Mesenchymal stem cell (in vitro differentiated cells and primary cell): ENCODE data around the gene RGS10.

Experiments used
- DNase-seq: peaks from one replicate; pipeline ENCODE4 v3.0.0-alpha.2; 2013
- H2AFZ ChIP-seq: one replicate; pipeline ENCODE4 v1.6.1; 2013; ENCODE audit warnings: low read depth, mild to moderate bottlenecking, control low read depth, inconsistent platforms, low read length, moderate library complexity
- H2AK5ac ChIP-seq: 2 replicates; pipeline ENCODE4 v1.6.1; 2013; ENCODE audit warnings: low read length, moderate library complexity, mild to moderate bottlenecking, inconsistent platforms; ENCODE audit not compliant: severe bottlenecking
- H2BK120ac ChIP-seq: one replicate; pipeline ENCODE4 v1.6.1; 2013; ENCODE audit warnings: low read depth, mild to moderate bottlenecking, inconsistent platforms, low read length, moderate library complexity
- H2BK12ac ChIP-seq, 2 experiments: one replicate each; pipeline ENCODE4 v1.6.1; 2013; ENCODE audit warnings: inconsistent platforms in 2 of 2, low read length in 2 of 2, mild to moderate bottlenecking in 2 of 2, moderate library complexity in 2 of 2, control low read depth in 1 of 2
- H2BK15ac ChIP-seq: one replicate; pipeline ENCODE4 v1.6.1; 2013; ENCODE audit warnings: mild to moderate bottlenecking, low read depth, inconsistent platforms; ENCODE audit not compliant: poor library complexity, severe bottlenecking
- H2BK5ac ChIP-seq: 2 replicates; pipeline ENCODE4 v1.6.1; 2013; ENCODE audit warnings: low read depth, mild to moderate bottlenecking, low read length, control low read depth, inconsistent platforms; ENCODE audit not compliant: poor library complexity, severe bottlenecking
- H3K14ac ChIP-seq, 2 experiments: one replicate each; pipeline ENCODE4 v1.6.1; 2013; ENCODE audit warnings: inconsistent platforms in 2 of 2, low read length in 2 of 2, control low read depth in 1 of 2, mild to moderate bottlenecking in 1 of 2, moderate library complexity in 1 of 2
- H3K18ac ChIP-seq, 2 experiments: one replicate each; pipeline ENCODE4 v1.6.1; 2013; ENCODE audit warnings: inconsistent platforms in 2 of 2, low read length in 2 of 2, control low read depth in 1 of 2, low read depth in 1 of 2, mild to moderate bottlenecking in 1 of 2
- H3K23ac ChIP-seq, 2 experiments: one replicate each; pipeline ENCODE4 v1.6.1; 2013; ENCODE audit warnings: inconsistent platforms in 2 of 2, low read length in 2 of 2, mild to moderate bottlenecking in 2 of 2, moderate library complexity in 2 of 2, control low read depth in 1 of 2
- H3K27ac ChIP-seq: 2 replicates; pipeline ENCODE4 v1.5.1; 2013; ENCODE audit warnings: mild to moderate bottlenecking, moderate library complexity, low read length, control low read depth, inconsistent platforms; ENCODE audit not compliant: poor library complexity, severe bottlenecking
- H3K27me3 ChIP-seq, 2 experiments: 2 replicates each; pipeline versions ENCODE4 v1.6.1 to v1.7.0; 2013; ENCODE audit warnings: low read length in 2 of 2, mild to moderate bottlenecking in 2 of 2, moderate library complexity in 2 of 2, control low read depth in 1 of 2, inconsistent platforms in 1 of 2; ENCODE audit not compliant: control insufficient read depth in 1 of 2, insufficient read depth in 1 of 2
- H3K36me3 ChIP-seq, 2 experiments: 2 replicates each; pipeline versions ENCODE4 v1.6.1 to v1.7.0; 2013; ENCODE audit warnings: low read length in 2 of 2, control low read depth in 1 of 2, inconsistent platforms in 1 of 2, low read depth in 1 of 2, mild to moderate bottlenecking in 1 of 2; ENCODE audit not compliant: insufficient read depth in 2 of 2, control insufficient read depth in 1 of 2
- H3K4ac ChIP-seq, 2 experiments: one replicate each; pipeline ENCODE4 v1.6.1; 2013; ENCODE audit warnings: inconsistent platforms in 2 of 2, low read length in 2 of 2, mild to moderate bottlenecking in 2 of 2, moderate library complexity in 2 of 2, control low read depth in 1 of 2, low read depth in 1 of 2
- H3K4me1 ChIP-seq: 2 replicates; pipeline ENCODE4 v1.6.1; 2013; ENCODE audit warnings: low read depth, low read length, control low read depth; ENCODE audit not compliant: control insufficient read depth, insufficient read depth
- H3K4me2 ChIP-seq: 2 replicates; pipeline ENCODE4 v1.6.1; 2013; ENCODE audit warnings: low read length, mild to moderate bottlenecking, inconsistent platforms; ENCODE audit not compliant: poor library complexity, severe bottlenecking
- H3K4me3 ChIP-seq, 2 experiments: 2 replicates each; pipeline versions ENCODE4 v1.5.1 to v1.7.0; 2013; ENCODE audit warnings: low read length in 2 of 2, mild to moderate bottlenecking in 2 of 2, control low read depth in 1 of 2, low read depth in 1 of 2; ENCODE audit not compliant: insufficient read depth in 1 of 2
- H3K79me1 ChIP-seq: replicated peaks from 2 replicates; pipeline ENCODE4 v1.6.1; 2013; ENCODE audit warnings: mild to moderate bottlenecking, control low read depth, low read length, inconsistent platforms; ENCODE audit not compliant: poor library complexity, severe bottlenecking
- H3K9ac ChIP-seq: 2 replicates; pipeline ENCODE4 v1.7.0; 2013; ENCODE audit warnings: mild to moderate bottlenecking, low read length, moderate library complexity
- H3K9me3 ChIP-seq: 2 replicates; pipeline ENCODE4 v1.7.0; 2013; ENCODE audit warnings: mild to moderate bottlenecking, low read length; ENCODE audit not compliant: control insufficient read depth
- H4K8ac ChIP-seq: one replicate; pipeline ENCODE4 v1.6.1; 2013; ENCODE audit warnings: inconsistent platforms, mild to moderate bottlenecking, low read length, moderate library complexity
- H4K91ac ChIP-seq: one replicate; pipeline ENCODE4 v1.6.1; 2013; ENCODE audit warnings: mild to moderate bottlenecking, low read length, inconsistent platforms
- WGBS: methylation state at CpG from one replicate; pipeline ENCODE4 v1.1.7; 2013; ENCODE audit warnings: mixed read lengths; 5-methylcytosine and 5-hydroxymethylcytosine counted together

The RGS10 gene

GRCh38 chr10:119522747-119523426, 19.6 kb downstream of the RGS10 start:
- H3K9me3 ChIP-seq: no peaks in the 10 kb centered on the region
- H3K79me1 ChIP-seq: peaks cover 8% of the 10 kb centered on the region
- H3K18ac ChIP-seq: peak overlapping the region in 1 of 2 experiments; percentile 37
- H3K14ac ChIP-seq: no peak overlapping the region
- no peak for DNase-seq
- peaks cover 9% of the 10 kb centered on the region for H3K4me1 ChIP-seq
- H4K8ac ChIP-seq: peak overlapping the region; percentile 12
- H3K36me3 ChIP-seq: peaks cover 11 to 22% of the 10 kb centered on the region in 2 experiments
- no peak overlapping the region for H3K27ac ChIP-seq
- no peak overlapping the region for H2AFZ ChIP-seq
- peak overlapping the region in 1 of 2 experiments; percentile 15 for H2BK12ac ChIP-seq
- no peak overlapping the region for H3K9ac ChIP-seq
- no peak overlapping the region for H3K4me3 ChIP-seq
- no peak overlapping the region for H2AK5ac ChIP-seq
- H3K4me2 ChIP-seq: no peak overlapping the region
- H4K91ac ChIP-seq: no peak overlapping the region
- no peak overlapping the region for H3K23ac ChIP-seq
- WGBS: 52% methylated on average over 9 of the region's 11 CpGs
- H2BK5ac ChIP-seq: no peak overlapping the region
- H3K4ac ChIP-seq: no peak overlapping the region
- H2BK15ac ChIP-seq: no peak overlapping the region
- H3K27me3 ChIP-seq: no peaks in the 10 kb centered on the region
- H2BK120ac ChIP-seq: no peak overlapping the region

DNA sequence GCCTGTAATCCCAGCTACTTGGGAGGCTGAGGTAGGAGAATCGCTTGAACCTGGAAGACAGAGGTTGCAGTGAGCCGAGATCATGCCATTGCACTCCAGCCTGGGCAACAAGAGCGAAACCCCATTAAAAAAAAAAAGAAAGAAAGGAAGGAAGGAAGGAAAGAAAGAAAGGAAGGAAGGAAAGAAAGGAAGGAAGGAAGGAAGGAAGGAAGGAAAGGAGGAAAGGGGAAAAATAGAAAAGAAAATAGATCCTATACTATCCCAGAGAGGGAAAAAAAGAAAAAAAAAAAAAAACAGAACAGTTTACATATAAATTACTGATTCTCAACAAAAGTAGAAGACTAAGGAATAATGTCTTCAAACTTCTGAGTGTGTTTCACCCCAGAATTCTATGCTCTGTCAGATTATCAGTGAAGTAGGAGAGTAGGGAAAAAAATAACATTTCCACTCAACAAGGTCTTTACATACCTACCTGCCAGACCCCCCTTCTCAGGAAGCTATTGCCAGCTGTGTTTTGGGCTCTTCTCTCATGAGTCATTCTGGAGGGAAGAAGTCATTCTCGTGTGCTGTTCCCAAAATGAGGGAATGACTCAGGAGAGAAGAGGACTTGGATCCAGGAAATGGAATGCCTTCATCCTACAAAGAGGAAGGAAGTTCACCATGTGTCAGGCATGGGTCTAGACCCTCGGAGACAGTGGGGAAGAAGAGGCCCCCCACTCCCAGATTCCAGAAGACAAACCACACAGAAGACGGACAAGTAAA, 20.9 kb downstream of the RGS10 start:
- Histone ChIP-seq H3K79me1 (peaks cover 6% of the 10 kb centered on the region), H3K4me1 (peaks cover 21% of the 10 kb centered on the region), H2BK12ac (peak overlapping the region in 1 of 2 experiments; percentile 32), H2BK5ac (no peak overlapping the region), H2BK120ac (no peak overlapping the region), H4K91ac (no peak overlapping the region), H3K4me2 (no peak overlapping the region), H2AK5ac (peak overlapping the region; percentile 15), H3K27me3 (no peaks in the 10 kb centered on the region), H3K4me3 (no peak overlapping the region), H2BK15ac (no peak overlapping the region), H3K4ac (peak overlapping the region in 1 of 2 experiments; percentile 47), H3K23ac (no peak overlapping the region), H2AFZ (no peak overlapping the region), H3K14ac (no peak overlapping the region), H4K8ac (no peak overlapping the region), H3K27ac (peak overlapping the region; percentile 64), H3K36me3 (peaks cover 11 to 27% of the 10 kb centered on the region in 2 experiments), H3K18ac (peak overlapping the region; percentile 41 to 50), H3K9me3 (no peaks in the 10 kb centered on the region), H3K9ac (no peak overlapping the region)
- WGBS: 74% methylated on average over 4 of the region's 6 CpGs
- DNase-seq: peak; percentile 87

GRCh38 chr10:119520283-119520682, 22.2 kb downstream of the RGS10 start:
- Histone ChIP-seq H2AK5ac (peak overlapping the region; percentile 53), H3K14ac (no peak overlapping the region), H2BK15ac (peak overlapping the region; percentile 12), H3K4ac (no peak overlapping the region), H3K23ac (no peak overlapping the region), H2BK12ac (no peak overlapping the region), H4K91ac (no peak overlapping the region), H3K4me3 (no peak overlapping the region), H2BK120ac (no peak overlapping the region), H3K18ac (no peak overlapping the region), H3K79me1 (peaks cover 5% of the 10 kb centered on the region), H2AFZ (no peak overlapping the region), H3K36me3 (peaks cover 11 to 38% of the 10 kb centered on the region in 2 experiments), H3K9me3 (no peaks in the 10 kb centered on the region), H2BK5ac (no peak overlapping the region), H3K4me1 (peaks cover 31% of the 10 kb centered on the region), H3K4me2 (no peak overlapping the region), H3K9ac (no peak overlapping the region), H3K27ac (no peak overlapping the region), H4K8ac (no peak overlapping the region), H3K27me3 (no peaks in the 10 kb centered on the region)
- WGBS: 99% methylated on average over 11 of the region's 16 CpGs
- DNase-seq: no peak

- Histone ChIP-seq H3K27ac (no peak overlapping the region), H2BK5ac (no peak overlapping the region)
- WGBS: 69% methylated on average over 10 of the region's 10 CpGs
Measured at GRCh38 chr10:119518936-119519335, 23.6 kb downstream of the RGS10 start.

More at GRCh38 chr10:119518936-119519335, 23.6 kb downstream of the RGS10 start:
- H2BK120ac ChIP-seq: peak overlapping the region; percentile 39
- H3K18ac ChIP-seq: peak overlapping the region; percentile 64 to 86
- peak; percentile 47 for DNase-seq
- H3K4me2 ChIP-seq: no peak overlapping the region
- H2BK15ac ChIP-seq: peak overlapping the region; percentile 60
- no peak overlapping the region for H3K4me3 ChIP-seq
- peak overlapping the region; percentile 38 to 94 for H2BK12ac ChIP-seq
- H3K36me3 ChIP-seq: peaks cover 6 to 34% of the 10 kb centered on the region in 2 experiments
- H4K8ac ChIP-seq: peak overlapping the region; percentile 35
- H4K91ac ChIP-seq: peak overlapping the region; percentile 11
- peak overlapping the region in 1 of 2 experiments; percentile 41 for H3K14ac ChIP-seq
- H3K23ac ChIP-seq: no peak overlapping the region
- H2AFZ ChIP-seq: no peak overlapping the region
- no peaks in the 10 kb centered on the region for H3K9me3 ChIP-seq
- H3K9ac ChIP-seq: no peak overlapping the region
- peak overlapping the region; percentile 35 for H2AK5ac ChIP-seq
- H3K4me1 ChIP-seq: peaks cover 31% of the 10 kb centered on the region
- H3K4ac ChIP-seq: peak overlapping the region; percentile 29 to 79
- H3K79me1 ChIP-seq: peaks cover 5% of the 10 kb centered on the region
- no peaks in the 10 kb centered on the region for H3K27me3 ChIP-seq
